ENCODE measurements around the gene UQCC2.

DNA sequence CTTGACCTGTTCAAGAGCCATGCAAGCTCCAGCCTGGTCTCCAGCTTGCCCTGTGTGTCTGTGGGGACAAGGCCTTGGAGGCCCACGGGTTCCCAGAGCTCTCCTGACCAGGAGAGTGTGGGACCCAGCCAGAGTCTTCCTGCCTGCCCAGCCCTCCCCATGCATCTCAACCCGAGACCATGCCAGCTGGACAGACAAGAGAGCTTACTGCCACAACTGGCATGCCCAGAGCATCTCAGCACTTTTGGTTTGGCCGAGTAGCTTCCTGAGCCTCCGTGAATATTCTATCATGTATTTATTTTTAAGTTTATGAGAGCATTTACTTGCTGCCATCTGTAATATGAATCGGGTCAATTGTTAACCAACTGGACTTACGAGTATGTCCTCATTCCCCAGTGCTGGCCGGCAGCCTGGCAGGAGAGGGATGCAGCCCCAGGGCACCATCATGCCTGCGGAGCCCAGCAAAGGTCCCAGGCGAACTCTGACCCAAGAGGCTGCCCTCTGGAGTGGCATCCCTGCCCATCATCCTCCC, 20.3 kb upstream of the UQCC2 start:
- no peak for TF ChIP-seq POLR2A (IDR thresholded peaks at IDR 0.05)
- TF ChIP-seq, protein P1, sequence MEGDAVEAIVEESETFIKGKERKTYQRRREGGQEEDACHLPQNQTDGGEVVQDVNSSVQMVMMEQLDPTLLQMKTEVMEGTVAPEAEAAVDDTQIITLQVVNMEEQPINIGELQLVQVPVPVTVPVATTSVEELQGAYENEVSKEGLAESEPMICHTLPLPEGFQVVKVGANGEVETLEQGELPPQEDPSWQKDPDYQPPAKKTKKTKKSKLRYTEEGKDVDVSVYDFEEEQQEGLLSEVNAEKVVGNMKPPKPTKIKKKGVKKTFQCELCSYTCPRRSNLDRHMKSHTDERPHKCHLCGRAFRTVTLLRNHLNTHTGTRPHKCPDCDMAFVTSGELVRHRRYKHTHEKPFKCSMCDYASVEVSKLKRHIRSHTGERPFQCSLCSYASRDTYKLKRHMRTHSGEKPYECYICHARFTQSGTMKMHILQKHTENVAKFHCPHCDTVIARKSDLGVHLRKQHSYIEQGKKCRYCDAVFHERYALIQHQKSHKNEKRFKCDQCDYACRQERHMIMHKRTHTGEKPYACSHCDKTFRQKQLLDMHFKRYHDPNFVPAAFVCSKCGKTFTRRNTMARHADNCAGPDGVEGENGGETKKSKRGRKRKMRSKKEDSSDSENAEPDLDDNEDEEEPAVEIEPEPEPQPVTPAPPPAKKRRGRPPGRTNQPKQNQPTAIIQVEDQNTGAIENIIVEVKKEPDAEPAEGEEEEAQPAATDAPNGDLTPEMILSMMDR (IDR thresholded peaks at IDR 0.05): no peak
- no peak for TF ChIP-seq EP300 (IDR thresholded peaks at IDR 0.05)
